ENCODE measurements around the gene ZNF236. TPM values are rescaled to one million over a fixed set of nuclear protein-coding genes. Genes with fewer than 3 reads are reported as not detected.
A peak's percentile ranks its signal among the peaks of the same experiment; 100 is the strongest.

ZNF236 gene
- total RNA-seq, 1 donor = 13.6 TPM

- H3K4me3 ChIP-seq (ENCODE audit: low read depth, low read length) = no peak overlapping the region
- DNase-seq (ENCODE audit: low read depth) = no peak
- TF ChIP-seq CTCF (IDR thresholded peaks at IDR 0.05; ENCODE audit: insufficient read depth, low read length) = no peak
These were observed 156.9 kb downstream of the ZNF236 start for GRCh38 chr18:76979111-76979751.

- no peak for TF ChIP-seq CTCF (IDR thresholded peaks at IDR 0.05; ENCODE audit: insufficient read depth, low read length)
- no peak for DNase-seq (ENCODE audit: low read depth)
- no peak overlapping the region for H3K4me3 ChIP-seq (ENCODE audit: low read depth, low read length)
These were observed 157.5 kb downstream of the ZNF236 start for GRCh38 chr18:76979906-76980305.

GRCh38 chr18:76980663-76981395, 158.5 kb downstream of the ZNF236 start:
- no peak for DNase-seq (ENCODE audit: low read depth)
- TF ChIP-seq CTCF (IDR thresholded peaks at IDR 0.05; ENCODE audit: insufficient read depth, low read length) = no peak
- no peak overlapping the region for H3K4me3 ChIP-seq (ENCODE audit: low read depth, low read length)

GRCh38 chr18:76981396-76981968, 159.1 kb downstream of the ZNF236 start:
- DNase-seq (ENCODE audit: low read depth) = no peak
- no peak overlapping the region for H3K4me3 ChIP-seq (ENCODE audit: low read depth, low read length)
- TF ChIP-seq CTCF (IDR thresholded peaks at IDR 0.05; ENCODE audit: insufficient read depth, low read length) = no peak

GRCh38 chr18:76982038-76982437, 159.7 kb downstream of the ZNF236 start:
- no peak overlapping the region for H3K4me3 ChIP-seq (ENCODE audit: low read depth, low read length)
- no peak for DNase-seq (ENCODE audit: low read depth)
- TF ChIP-seq CTCF (IDR thresholded peaks at IDR 0.05; ENCODE audit: insufficient read depth, low read length) = no peak

GRCh38 chr18:76982841-76983583, 160.7 kb downstream of the ZNF236 start:
- DNase-seq (ENCODE audit: low read depth) = peak; percentile 70
- H3K4me3 ChIP-seq (ENCODE audit: low read depth, low read length) = no peak overlapping the region
- TF ChIP-seq CTCF (IDR thresholded peaks at IDR 0.05; ENCODE audit: insufficient read depth, low read length) = peak; percentile 92

Measured in fibroblast of the aortic adventitia (primary cell).